H9 (cell line): ENCODE measurements around the gene ATG2B. TPM values are rescaled to one million over a fixed set of nuclear protein-coding genes. Genes with fewer than 3 reads are reported as not detected.

ENCODE experiments used
- DNase-seq: peaks from one replicate; pipeline ENCODE4 v3.0.0-alpha.2; 2017
- H2AFZ ChIP-seq: one replicate; pipeline ENCODE4 v1.6.1; 2013; ENCODE audit warnings: mild to moderate bottlenecking, low read length, control low read depth, moderate library complexity
- H2AK5ac ChIP-seq: 2 replicates; pipeline ENCODE4 v1.6.1; 2013; ENCODE audit warnings: low read length, control low read depth, mixed read lengths; ENCODE audit not compliant: insufficient read length
- H2BK120ac ChIP-seq: one replicate; pipeline ENCODE4 v1.6.1; 2013; ENCODE audit warnings: low read depth, mild to moderate bottlenecking, low read length, control low read depth, inconsistent platforms; ENCODE audit not compliant: poor library complexity, severe bottlenecking
- H2BK12ac ChIP-seq: 2 replicates; pipeline ENCODE4 v1.6.1; 2013; ENCODE audit warnings: low read length, control low read depth, mixed read lengths, low read depth; ENCODE audit not compliant: insufficient read length
- H2BK15ac ChIP-seq: 2 replicates; pipeline ENCODE4 v1.6.1; 2013; ENCODE audit warnings: low read depth, low read length, control low read depth
- H2BK20ac ChIP-seq: one replicate; pipeline ENCODE4 v1.6.1; 2013; ENCODE audit warnings: low read depth, mild to moderate bottlenecking, low read length, control low read depth, inconsistent platforms; ENCODE audit not compliant: poor library complexity, severe bottlenecking
- H2BK5ac ChIP-seq: 2 replicates; pipeline ENCODE4 v1.6.1; 2013; ENCODE audit warnings: low read length, control low read depth, mixed read lengths; ENCODE audit not compliant: insufficient read length
- H3K14ac ChIP-seq: 2 replicates; pipeline ENCODE4 v1.6.1; 2013; ENCODE audit warnings: low read length, control low read depth; ENCODE audit not compliant: insufficient read depth
- H3K18ac ChIP-seq: 2 replicates; pipeline ENCODE4 v1.6.1; 2013; ENCODE audit warnings: low read depth, mild to moderate bottlenecking, mixed read lengths, low read length, control low read depth; ENCODE audit not compliant: insufficient read length
- H3K23ac ChIP-seq: 2 replicates; pipeline ENCODE4 v1.6.1; 2013; ENCODE audit warnings: low read length, control low read depth, mixed read lengths, low read depth; ENCODE audit not compliant: insufficient read length
- H3K23me2 ChIP-seq: 2 replicates; pipeline ENCODE4 v1.6.1; 2013; ENCODE audit warnings: low read depth, mild to moderate bottlenecking, mixed read lengths, low read length, control low read depth; ENCODE audit not compliant: insufficient read length, poor library complexity, severe bottlenecking
- H3K27ac ChIP-seq: 2 replicates; pipeline ENCODE4 v1.5.1; 2013; ENCODE audit warnings: low read length, control low read depth, mixed read lengths, low read depth; ENCODE audit not compliant: insufficient read length
- H3K27me3 ChIP-seq: 2 replicates; pipeline ENCODE4 v1.6.1; 2013; ENCODE audit warnings: low read length, control low read depth, inconsistent platforms; ENCODE audit not compliant: insufficient read depth
- H3K4ac ChIP-seq: 2 replicates; pipeline ENCODE4 v1.6.1; 2013; ENCODE audit warnings: low read depth, mild to moderate bottlenecking, control low read depth, inconsistent platforms, low read length, moderate library complexity
- H3K4me1 ChIP-seq: 2 replicates; pipeline ENCODE4 v1.6.1; 2013; ENCODE audit warnings: low read length, control low read depth, inconsistent platforms; ENCODE audit not compliant: insufficient read depth
- H3K4me2 ChIP-seq: 2 replicates; pipeline ENCODE4 v1.6.1; 2013; ENCODE audit warnings: low read length, control low read depth, mixed read lengths; ENCODE audit not compliant: insufficient read length, insufficient read depth
- H3K56ac ChIP-seq: 2 replicates; pipeline ENCODE4 v1.6.1; 2013; ENCODE audit warnings: low read depth, mild to moderate bottlenecking, mixed read lengths, low read length, control low read depth; ENCODE audit not compliant: insufficient read length
- H3K79me1 ChIP-seq: 2 replicates; pipeline ENCODE4 v1.6.1; 2013; ENCODE audit warnings: low read depth, mild to moderate bottlenecking, moderate library complexity, low read length, control low read depth, inconsistent platforms; ENCODE audit not compliant: insufficient read depth, poor library complexity, severe bottlenecking
- H3K79me2 ChIP-seq: 2 replicates; pipeline ENCODE4 v1.6.1; 2013; ENCODE audit warnings: low read length, control low read depth, inconsistent platforms; ENCODE audit not compliant: insufficient read depth
- H3K9ac ChIP-seq: 2 replicates; pipeline ENCODE4 v1.6.1; 2013; ENCODE audit warnings: low read length, control low read depth, mixed read lengths; ENCODE audit not compliant: insufficient read length; ENCODE audit errors: extremely low read depth
- H3K9me3 ChIP-seq: one replicate; pipeline ENCODE4 v1.6.1; 2013; ENCODE audit warnings: low read depth, low read length, inconsistent platforms; ENCODE audit not compliant: control insufficient read depth
- H3T11ph ChIP-seq: one replicate; pipeline ENCODE4 v1.6.1; 2013; ENCODE audit warnings: mild to moderate bottlenecking, low read length, control low read depth, inconsistent platforms
- H4K20me1 ChIP-seq: one replicate; pipeline ENCODE4 v1.6.1; 2013; ENCODE audit not compliant: control insufficient read depth, insufficient read length, insufficient read depth
- H4K5ac ChIP-seq: 2 replicates; pipeline ENCODE4 v1.6.1; 2013; ENCODE audit warnings: low read depth, mild to moderate bottlenecking, mixed read lengths, low read length, control low read depth; ENCODE audit not compliant: insufficient read length
- H4K8ac ChIP-seq: replicated peaks from 2 replicates; pipeline ENCODE4 v1.6.1; 2013; ENCODE audit warnings: low read length, control low read depth, mixed read lengths, low read depth; ENCODE audit not compliant: insufficient read length
- H4K91ac ChIP-seq: 2 replicates; pipeline ENCODE4 v1.6.1; 2013; ENCODE audit warnings: low read depth, mild to moderate bottlenecking, moderate library complexity, mixed read lengths, low read length, control low read depth; ENCODE audit not compliant: insufficient read length
- H3K27ac Mint-ChIP-seq, 3 experiments: 2 replicates in 2 of 3; 3 replicates in 1 of 3; pipeline ENCODE4 v1.8.0; 2020 to 2021; ENCODE audit warnings: mixed read lengths in 3 of 3, mild to moderate bottlenecking in 1 of 3, moderate library complexity in 1 of 3
- H3K27me3 Mint-ChIP-seq: 2 replicates; pipeline ENCODE4 v1.8.0; 2021; ENCODE audit warnings: low read depth, mild to moderate bottlenecking, moderate library complexity, mixed read lengths
- H3K36me3 Mint-ChIP-seq, 3 experiments: 2 replicates in 2 of 3; 3 replicates in 1 of 3; pipeline ENCODE4 v1.8.0; 2020 to 2021; ENCODE audit warnings: low read depth in 3 of 3, mixed read lengths in 3 of 3; ENCODE audit not compliant: insufficient read depth in 1 of 3
- H3K4me1 Mint-ChIP-seq, 2 experiments: 2 replicates each; pipeline ENCODE4 v1.8.0; 2020; ENCODE audit warnings: mixed read lengths in 2 of 2
- H3K4me3 Mint-ChIP-seq, 2 experiments: 2 replicates in 1 of 2; 3 replicates in 1 of 2; pipeline ENCODE4 v1.8.0; 2020 to 2021; ENCODE audit warnings: mild to moderate bottlenecking in 2 of 2, mixed read lengths in 2 of 2, moderate library complexity in 1 of 2
- H3K9me3 Mint-ChIP-seq, 2 experiments: 2 replicates in 1 of 2; 3 replicates in 1 of 2; pipeline ENCODE4 v1.8.0; 2020; ENCODE audit warnings: mild to moderate bottlenecking in 2 of 2, mixed read lengths in 2 of 2, moderate library complexity in 1 of 2
- CTCF ChIP-seq: fragments of 200-600 bp; sonication (generic); conservative IDR thresholded peaks from 3 replicates; pipeline ENCODE4 v1.8.0; 2021; ENCODE audit warnings: antibody characterized with exemption, mild to moderate bottlenecking
- WGBS: extraction: QIAGEN DNeasy Blood & Tissue Kit; methylation state at CpG from one replicate; pipeline ENCODE4 v1.1.7; 2013; ENCODE audit warnings: missing lambda C conversion rate, low lambda C conversion rate, mixed read lengths; ENCODE audit not compliant: insufficient read length; ENCODE audit errors: extremely low coverage; 5-methylcytosine and 5-hydroxymethylcytosine counted together
- total RNA-seq: library from RNA; stranded (reverse); gene quantifications from 2 replicates; pipeline ENCODE4 v1.2.1, GENCODE V29; 2021

ATG2B gene
- total RNA-seq, 1 experiment from 2014 or later = 12.6 TPM

- no peak overlapping the region for H3K27ac ChIP-seq
- H4K8ac ChIP-seq = no peak overlapping the region
Measured at GRCh38 chr14:96273629-96274028, 89.5 kb downstream of the ATG2B start.

More at GRCh38 chr14:96273629-96274028, 89.5 kb downstream of the ATG2B start:
- H2BK12ac ChIP-seq = no peak overlapping the region
- no peak overlapping the region for H3K4me3 Mint-ChIP-seq
- no peak overlapping the region for H2AK5ac ChIP-seq
- H3K23me2 ChIP-seq = no peaks in the 10 kb centered on the region
- no peak overlapping the region for H2BK120ac ChIP-seq
- no peak overlapping the region for H3K14ac ChIP-seq
- peaks cover 3% of the 10 kb centered on the region for H3K27me3 Mint-ChIP-seq
- no peak overlapping the region for H3K56ac ChIP-seq
- no peak overlapping the region for H2AFZ ChIP-seq
- H3K4me2 ChIP-seq = no peak overlapping the region
- H2BK5ac ChIP-seq = no peak overlapping the region
- no peak for TF ChIP-seq CTCF
- H3K9me3 ChIP-seq = no peaks in the 10 kb centered on the region
- peaks cover 7 to 11% of the 10 kb centered on the region in 2 experiments for H3K4me1 Mint-ChIP-seq
- no CpG with 5 or more reads among the region's 5 CpGs for WGBS
- H2BK15ac ChIP-seq = no peak overlapping the region
- H3K4ac ChIP-seq = no peak overlapping the region
- no peaks in the 10 kb centered on the region for H3K27me3 ChIP-seq
- no peak overlapping the region for H4K5ac ChIP-seq
- no peaks in the 10 kb centered on the region for H4K20me1 ChIP-seq
- H3K36me3 Mint-ChIP-seq = peaks cover 9 to 18% (median 9%) of the 10 kb centered on the region in 3 experiments; a peak in 5 of 7 replicates
- no peak overlapping the region for H3K18ac ChIP-seq
- H3K9ac ChIP-seq = no peak overlapping the region
- no peaks in the 10 kb centered on the region for H3K79me1 ChIP-seq
- H3K23ac ChIP-seq = no peak overlapping the region
- DNase-seq = no peak
- no peak overlapping the region for H3K27ac Mint-ChIP-seq
- no peak overlapping the region for H3T11ph ChIP-seq
- peaks cover 26 to 28% of the 10 kb centered on the region in 2 experiments for H3K9me3 Mint-ChIP-seq
- no peaks in the 10 kb centered on the region for H3K4me1 ChIP-seq
- no peak overlapping the region for H4K91ac ChIP-seq
- no peaks in the 10 kb centered on the region for H3K79me2 ChIP-seq
- H2BK20ac ChIP-seq = no peak overlapping the region
